Measurements from ENCODE around the gene MSH2.

GRCh38 chr2:47381408-47381807 is 21.5 kb upstream of the MSH2 start:
- no peak for TF ChIP-seq GLIS3 (CRISPR knock-in tag; IDR thresholded peaks at IDR 0.05)
- TF ChIP-seq, protein P1, sequence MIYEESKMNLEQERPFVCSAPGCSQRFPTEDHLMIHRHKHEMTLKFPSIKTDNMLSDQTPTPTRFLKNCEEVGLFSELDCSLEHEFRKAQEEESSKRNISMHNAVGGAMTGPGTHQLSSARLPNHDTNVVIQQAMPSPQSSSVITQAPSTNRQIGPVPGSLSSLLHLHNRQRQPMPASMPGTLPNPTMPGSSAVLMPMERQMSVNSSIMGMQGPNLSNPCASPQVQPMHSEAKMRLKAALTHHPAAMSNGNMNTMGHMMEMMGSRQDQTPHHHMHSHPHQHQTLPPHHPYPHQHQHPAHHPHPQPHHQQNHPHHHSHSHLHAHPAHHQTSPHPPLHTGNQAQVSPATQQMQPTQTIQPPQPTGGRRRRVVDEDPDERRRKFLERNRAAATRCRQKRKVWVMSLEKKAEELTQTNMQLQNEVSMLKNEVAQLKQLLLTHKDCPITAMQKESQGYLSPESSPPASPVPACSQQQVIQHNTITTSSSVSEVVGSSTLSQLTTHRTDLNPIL (CRISPR knock-in tag; IDR thresholded peaks at IDR 0.05; ENCODE audit: low read depth): no peak
- TF ChIP-seq ZC3H10 (CRISPR knock-in tag; IDR thresholded peaks at IDR 0.05): no peak
- no peak for TF ChIP-seq ZFP3 (CRISPR knock-in tag; IDR thresholded peaks at IDR 0.05)
- TF ChIP-seq ZNF8 (CRISPR knock-in tag; IDR thresholded peaks at IDR 0.05): no peak
- TF ChIP-seq, protein P2, sequence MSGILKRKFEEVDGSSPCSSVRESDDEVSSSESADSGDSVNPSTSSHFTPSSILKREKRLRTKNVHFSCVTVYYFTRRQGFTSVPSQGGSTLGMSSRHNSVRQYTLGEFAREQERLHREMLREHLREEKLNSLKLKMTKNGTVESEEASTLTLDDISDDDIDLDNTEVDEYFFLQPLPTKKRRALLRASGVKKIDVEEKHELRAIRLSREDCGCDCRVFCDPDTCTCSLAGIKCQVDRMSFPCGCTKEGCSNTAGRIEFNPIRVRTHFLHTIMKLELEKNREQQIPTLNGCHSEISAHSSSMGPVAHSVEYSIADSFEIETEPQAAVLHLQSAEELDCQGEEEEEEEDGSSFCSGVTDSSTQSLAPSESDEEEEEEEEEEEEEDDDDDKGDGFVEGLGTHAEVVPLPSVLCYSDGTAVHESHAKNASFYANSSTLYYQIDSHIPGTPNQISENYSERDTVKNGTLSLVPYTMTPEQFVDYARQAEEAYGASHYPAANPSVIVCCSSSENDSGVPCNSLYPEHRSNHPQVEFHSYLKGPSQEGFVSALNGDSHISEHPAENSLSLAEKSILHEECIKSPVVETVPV (CRISPR knock-in tag; IDR thresholded peaks at IDR 0.05): no peak
- TF ChIP-seq ESRRG (CRISPR knock-in tag; IDR thresholded peaks at IDR 0.05): no peak
- no peak for TF ChIP-seq ZNF70 (CRISPR knock-in tag; IDR thresholded peaks at IDR 0.05)

Data from SK-N-SH treated with all-trans-retinoic acid at 6 μM for 48 hours (cell line).